OCI-LY1 (cell line): Measurements from ENCODE around the gene NECAB2.

Experiments used
- EZH2 ChIP-seq: fragments of 200-600 bp; sonication (generic), shearing (Covaris generic); IDR thresholded peaks from 2 replicates; pipeline ENCODE4 v1.8.0; 2017; ENCODE audit warnings: borderline replicate concordance, mixed run types, mild to moderate bottlenecking, antibody characterized with exemption, low read length, moderate library complexity, mixed read lengths
- TF ChIP-seq, protein P1 (sequence below): fragments of 200-600 bp; sonication (generic), shearing (Covaris generic); IDR thresholded peaks from 2 replicates; pipeline ENCODE4 v1.5.1; 2017; ENCODE audit warnings: mild to moderate bottlenecking, antibody characterized with exemption, low read length, moderate library complexity, mixed read lengths

DNA sequence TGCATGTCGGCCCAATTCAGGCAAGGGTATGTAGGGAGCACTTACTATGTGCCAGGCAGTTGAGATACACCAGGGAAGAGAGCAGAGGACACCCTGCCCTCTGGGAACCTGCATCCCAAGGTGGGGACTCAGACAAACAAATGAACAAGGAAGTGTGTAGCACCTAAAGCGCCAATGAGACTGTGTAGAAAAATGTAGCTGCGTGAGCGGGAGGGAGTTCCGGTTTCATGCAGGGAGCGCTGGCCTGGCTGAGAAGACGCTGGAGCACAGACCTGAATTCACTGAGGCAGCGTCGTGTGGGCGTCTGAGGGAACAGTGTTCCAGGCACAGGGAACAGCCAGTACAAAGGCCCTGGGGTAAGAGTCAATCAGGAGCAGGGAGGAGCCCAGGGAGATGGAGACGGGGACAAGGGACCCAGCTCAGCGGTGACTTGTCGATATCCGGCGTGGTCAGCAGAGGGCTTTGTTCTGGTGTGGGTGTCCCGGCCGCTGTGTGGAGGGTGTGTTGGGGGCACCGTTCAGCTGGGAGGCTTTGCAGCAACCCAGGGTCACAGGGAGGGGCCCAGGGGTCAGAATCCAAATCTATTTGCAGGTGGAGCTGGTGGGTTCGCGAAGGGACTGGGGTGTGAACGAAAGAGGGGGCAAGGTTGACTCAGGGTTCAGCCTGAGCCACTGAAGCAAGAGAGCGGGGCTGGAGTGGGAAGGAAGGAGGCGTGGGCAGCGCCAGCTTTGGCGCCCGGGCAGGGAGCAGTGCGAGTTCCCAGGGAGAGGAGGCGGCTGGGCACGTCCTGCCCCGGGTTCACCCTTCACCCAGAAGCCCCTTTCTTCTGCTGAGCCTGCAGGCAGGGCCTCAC lies 32.8 kb upstream of the NECAB2 start:
- TF ChIP-seq, protein P1, sequence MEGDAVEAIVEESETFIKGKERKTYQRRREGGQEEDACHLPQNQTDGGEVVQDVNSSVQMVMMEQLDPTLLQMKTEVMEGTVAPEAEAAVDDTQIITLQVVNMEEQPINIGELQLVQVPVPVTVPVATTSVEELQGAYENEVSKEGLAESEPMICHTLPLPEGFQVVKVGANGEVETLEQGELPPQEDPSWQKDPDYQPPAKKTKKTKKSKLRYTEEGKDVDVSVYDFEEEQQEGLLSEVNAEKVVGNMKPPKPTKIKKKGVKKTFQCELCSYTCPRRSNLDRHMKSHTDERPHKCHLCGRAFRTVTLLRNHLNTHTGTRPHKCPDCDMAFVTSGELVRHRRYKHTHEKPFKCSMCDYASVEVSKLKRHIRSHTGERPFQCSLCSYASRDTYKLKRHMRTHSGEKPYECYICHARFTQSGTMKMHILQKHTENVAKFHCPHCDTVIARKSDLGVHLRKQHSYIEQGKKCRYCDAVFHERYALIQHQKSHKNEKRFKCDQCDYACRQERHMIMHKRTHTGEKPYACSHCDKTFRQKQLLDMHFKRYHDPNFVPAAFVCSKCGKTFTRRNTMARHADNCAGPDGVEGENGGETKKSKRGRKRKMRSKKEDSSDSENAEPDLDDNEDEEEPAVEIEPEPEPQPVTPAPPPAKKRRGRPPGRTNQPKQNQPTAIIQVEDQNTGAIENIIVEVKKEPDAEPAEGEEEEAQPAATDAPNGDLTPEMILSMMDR, result no peak
- no peak for TF ChIP-seq EZH2
